GM19035 (cell line): ENCODE data around the gene ST8SIA6.
A peak's percentile ranks its signal among the peaks of the same experiment; 100 is the strongest.
"Not testable (repeated sequence)": the region's sequence is repeated elsewhere in the genome, so short reads cannot be mapped to it uniquely, and the experiment has no call there.

Experiments
- ATAC-seq: cut with Tn5 transposase; IDR thresholded peaks from one replicate; pipeline ENCODE4 v1.9.1; 2021; ENCODE audit not compliant: unreplicated experiment

Gene ST8SIA6

DNA sequence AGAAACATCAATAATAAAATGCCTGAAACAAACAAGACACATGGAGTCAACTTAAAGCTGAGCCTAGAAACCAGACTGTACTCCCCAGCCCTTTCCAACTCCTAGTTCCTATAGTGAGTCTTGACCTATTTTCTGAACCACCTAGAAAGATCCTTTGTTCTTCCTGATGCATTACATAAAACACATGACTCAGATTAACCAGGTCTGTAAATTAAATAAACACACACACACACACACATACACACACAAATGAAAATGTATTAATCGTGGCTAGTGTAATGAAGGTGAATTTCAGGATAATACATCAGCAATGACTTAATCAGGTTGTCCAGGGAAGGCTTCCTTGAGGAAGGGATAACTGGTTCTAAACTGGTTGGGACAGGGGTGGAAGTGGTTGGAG lies 104.7 kb downstream of the ST8SIA6 start:
- no peak for ATAC-seq

DNA sequence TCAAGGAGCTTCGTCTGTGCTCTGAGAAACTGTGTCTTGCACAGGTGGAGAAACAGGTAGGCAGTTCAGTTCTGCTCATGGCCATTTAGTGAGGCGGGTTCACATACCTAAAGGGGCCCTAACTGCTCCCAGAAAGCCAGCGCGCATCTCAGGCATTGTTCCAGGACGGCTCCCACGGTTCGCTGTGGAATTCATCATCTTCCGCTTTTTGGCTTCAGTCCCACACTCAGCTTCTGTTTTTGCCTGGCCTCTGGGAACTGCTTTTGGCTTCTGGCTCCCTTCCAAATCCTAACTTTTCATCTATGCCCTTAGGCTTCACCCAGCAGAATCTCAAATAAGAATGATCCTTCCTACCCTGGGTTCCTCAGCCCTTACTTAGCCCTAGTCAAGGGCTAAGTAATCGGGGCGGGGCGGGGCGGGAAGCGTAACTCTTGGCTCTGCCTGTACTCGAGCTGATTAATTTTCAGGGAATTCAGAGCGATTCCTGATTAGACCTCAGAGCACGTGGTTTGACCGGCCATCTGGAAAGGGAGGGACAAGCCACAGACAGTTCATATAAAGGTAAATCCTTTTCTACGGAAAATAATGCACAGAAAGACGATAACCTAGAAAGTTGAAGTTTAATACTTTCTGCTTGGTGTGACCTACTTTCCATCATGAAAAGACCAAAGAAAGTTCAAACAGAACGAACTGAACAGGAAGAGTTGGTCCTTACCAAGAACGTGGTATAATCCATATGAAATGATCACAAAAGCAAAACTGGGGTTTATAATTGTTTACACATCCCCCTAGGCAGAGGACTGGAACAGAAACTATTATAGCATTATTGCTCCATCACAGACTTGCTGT lies 105.7 kb downstream of the ST8SIA6 start:
- ATAC-seq: no peak

DNA sequence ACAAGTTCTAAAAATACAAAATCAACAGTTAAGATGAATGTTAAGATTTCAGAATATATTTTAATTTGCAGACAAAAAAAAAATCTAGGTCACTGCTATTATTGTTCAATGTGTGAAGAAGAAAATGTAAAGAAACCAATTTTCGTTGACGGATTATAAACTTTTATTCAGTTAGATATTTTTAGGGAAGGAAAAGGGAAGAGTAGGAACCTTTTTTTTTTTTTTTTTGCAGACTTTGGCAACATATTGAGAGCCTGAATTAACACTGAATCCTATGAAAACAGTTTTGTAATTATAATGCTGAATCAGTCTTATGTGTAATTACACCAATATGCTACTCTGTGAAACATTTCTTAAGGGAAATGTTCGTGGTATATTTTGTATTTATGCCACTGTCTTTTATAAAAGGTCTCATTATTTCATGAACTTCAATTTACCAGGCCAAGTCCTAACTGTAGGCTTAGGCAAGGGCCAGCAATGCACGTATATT lies 106.3 kb downstream of the ST8SIA6 start:
- no peak for ATAC-seq

DNA sequence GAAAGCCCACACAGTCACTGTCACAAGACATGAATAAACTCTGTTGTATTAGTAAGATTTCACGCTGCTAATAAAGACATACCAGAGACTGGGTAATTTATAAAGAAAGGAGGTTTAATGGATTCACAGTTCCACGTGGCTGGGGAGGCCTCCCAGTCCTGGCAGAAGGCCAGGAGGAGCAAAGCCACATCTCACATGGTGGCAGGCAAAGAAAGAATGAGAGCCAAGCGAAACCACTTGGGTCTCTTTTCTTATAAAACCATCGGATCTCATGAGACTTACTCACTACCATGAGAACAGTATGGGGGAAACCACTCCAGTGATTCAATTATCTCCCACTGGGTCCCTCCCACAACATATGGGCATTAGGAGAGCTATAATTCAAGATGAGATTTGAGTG lies 110.2 kb downstream of the ST8SIA6 start:
- no peak for ATAC-seq

DNA sequence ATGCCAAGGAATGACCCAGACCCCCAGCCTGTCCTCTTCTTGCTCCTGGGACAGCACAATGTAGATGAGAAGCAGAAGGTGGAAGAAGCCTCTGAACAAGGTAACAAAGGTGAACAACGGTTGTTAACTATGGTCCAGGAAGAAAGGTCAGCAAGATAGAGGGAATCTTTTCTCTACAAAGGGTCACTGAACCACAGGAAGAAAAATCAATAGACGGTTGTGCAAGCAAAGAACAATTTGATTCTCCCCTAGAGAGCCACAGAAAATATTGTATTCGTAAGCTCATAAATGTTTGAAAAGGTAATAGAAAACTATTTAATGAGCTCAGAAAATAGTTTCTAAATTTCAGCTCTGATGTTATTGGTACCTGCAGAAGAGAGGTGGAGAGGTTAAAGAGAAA lies 111.3 kb downstream of the ST8SIA6 start:
- no peak for ATAC-seq

DNA sequence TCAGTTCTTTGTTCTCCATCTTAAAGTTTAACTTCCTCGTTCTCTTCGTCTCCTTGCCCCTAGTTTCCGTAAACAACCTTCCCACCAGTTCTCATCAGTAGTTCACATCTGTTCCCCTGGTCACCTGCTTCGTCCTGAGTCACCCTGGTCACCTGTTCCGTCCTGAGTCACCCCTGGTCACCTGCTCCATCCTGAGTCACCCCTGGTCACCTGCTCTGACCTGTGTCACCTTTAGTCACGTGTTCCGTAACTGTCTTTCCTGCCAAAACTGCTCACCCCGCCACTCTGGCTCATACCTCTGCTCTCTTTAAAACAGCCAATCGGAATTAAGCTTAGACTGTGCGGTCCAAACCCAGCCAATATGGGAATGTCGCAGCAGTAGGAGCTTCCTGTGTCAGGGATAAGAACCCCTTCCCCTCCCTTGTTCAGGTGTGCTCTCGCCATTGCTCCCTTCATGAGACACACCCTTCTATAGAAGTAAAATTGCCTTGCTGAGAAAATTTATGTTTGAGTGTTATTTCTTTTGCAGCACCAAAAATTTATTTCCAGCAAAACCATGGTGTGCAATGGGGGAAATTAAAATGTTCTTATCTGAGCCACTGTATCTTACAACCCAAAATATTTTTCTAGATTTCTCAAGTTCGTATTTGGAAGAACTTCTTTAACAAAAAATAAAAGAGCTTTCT lies 114.1 kb downstream of the ST8SIA6 start:
- no peak for ATAC-seq

DNA sequence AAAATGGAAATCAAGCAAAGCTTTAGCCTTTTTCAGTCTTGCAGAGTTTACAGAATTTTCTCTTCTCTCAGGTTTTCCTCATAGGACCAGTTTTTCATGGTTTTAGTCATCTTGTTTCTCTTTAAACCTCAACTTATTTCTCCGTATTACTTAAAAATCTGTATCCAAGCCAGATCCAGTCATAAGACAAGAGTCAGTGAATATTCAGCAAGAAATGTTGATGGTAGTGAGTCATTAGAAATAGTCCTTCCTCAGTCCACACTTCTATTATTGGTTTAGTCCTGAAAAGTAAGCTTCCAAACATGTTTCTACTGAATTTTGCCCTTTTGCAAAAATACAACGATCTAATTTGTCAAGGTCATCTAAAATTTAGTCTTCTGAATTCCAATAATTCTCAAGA lies 119.3 kb downstream of the ST8SIA6 start:
- no peak for ATAC-seq

DNA sequence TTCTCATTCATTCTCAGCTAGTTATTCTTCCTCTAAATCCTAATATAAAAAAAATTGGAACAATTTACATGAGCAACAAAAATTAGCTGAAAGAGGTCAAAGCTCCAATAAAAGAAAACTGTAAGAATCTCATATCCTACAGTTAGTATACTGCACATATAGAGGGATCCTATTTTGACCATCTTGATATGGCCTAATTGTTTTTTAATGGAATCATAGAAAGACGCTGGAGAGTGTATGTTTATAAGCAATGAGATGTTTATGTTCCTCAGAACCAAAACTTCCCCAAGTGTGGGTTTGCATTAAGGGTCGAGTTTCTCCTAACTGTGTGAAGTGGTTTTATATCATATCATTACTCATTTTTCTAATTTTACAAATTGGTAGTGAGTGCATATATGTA lies 123.9 kb downstream of the ST8SIA6 start:
- ATAC-seq: no peak

DNA sequence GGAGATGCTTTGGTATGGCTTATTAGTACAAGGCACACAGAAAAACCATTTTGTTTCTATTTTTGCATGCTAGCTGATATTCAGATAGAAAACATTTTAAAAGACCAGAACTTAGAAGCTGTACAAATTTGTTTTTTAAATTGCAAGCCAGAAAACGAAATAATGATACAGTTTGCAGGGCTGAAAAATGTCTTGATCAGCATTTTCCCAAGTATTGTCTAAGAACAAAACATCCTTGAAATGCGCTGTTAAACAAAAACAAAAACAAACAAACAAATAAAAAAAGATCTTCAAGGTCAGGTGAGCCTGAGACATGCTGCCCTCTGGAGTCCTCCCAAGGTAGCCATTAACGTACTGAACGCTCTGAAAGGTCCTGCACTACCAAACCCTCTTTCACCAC lies 128.0 kb downstream of the ST8SIA6 start:
- ATAC-seq: no peak

DNA sequence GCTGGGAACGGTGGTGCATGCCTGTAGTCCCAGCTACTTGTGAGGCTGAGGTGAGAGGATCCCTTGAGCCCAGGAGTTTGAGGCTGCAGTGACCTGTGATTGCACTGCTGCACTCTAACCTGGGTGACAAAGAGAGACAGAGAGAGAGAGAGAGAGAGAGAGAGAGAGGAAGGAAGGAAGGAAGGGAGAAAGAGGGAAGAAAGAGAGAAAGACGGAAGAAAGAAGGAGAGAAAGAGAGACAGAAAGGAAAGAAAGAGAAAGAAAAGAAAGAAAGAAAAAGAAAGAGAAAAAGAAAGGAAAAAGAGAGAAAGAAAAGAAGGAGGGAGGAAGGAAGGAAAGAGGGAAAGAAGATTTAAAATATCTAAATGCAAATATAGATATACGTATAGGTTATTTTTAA lies 132.4 kb downstream of the ST8SIA6 start:
- not testable (repeated sequence) for ATAC-seq

DNA sequence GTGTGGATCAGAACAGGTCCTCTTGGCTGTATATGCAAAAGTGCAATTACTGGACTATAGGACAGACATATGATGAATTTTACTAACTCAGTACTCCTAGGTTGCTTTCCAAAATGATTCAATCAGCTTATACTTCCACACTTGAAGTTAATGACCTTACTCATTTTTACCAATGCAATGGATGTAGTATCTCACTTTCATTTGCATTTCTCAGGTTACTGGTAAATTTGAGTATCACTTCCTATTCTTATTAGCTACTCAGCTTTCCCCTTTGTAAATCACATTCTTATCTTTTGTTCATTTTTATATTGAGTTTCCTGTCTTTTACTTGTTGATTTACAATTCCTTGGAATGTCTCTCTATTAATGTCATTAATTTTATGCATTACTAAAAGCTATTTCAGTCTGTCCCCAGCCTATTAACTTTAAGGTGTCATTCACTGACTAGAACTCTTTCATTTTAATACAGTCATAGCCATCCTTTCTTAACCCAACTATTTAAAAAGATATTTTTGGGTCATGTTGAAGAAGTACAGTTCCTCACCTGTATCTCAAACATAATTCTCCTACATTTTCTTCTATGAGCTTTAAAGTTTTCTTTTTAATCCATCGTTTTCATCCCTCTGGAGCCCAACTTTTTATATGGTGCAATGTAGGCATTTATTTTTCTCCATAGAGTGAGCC lies 137.8 kb downstream of the ST8SIA6 start:
- peak; percentile 76 for ATAC-seq

DNA sequence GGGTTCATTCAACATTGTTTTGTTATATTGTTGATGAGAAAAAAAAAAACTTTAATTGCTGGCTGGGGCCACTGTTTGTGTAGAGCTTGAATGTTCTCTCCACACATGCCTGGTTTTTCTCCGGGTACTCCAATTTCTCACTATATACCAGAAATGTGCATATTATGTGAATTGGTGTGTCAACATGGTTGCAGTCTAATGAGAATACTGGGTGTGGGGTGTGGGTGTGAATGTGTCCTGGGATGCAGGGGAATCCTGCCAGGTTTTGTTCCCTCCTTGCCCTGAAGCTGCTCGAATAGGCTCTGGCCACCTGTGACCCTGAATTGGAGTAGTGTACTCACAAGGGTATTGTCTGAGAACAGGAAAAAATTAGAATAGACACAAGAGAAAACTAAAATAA lies 145.0 kb downstream of the ST8SIA6 start:
- no peak for ATAC-seq

DNA sequence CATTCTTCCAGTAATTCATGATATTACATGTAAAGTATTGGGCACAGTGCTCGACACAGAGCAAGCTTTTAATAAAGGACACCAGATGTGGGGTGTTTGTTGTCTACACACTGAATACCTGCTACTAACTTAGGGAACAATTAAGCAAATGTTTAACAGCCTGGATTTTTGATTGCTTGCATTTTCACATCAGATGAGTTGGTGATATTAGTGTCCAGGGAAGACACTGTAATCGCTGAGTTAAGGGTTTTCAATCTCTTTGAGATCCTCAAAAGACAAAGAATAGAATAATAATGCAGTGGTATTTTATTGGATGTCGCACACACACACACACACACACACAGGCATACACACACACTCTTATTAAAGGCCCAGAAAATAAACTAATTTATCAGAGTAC lies 147.3 kb downstream of the ST8SIA6 start:
- ATAC-seq: no peak

DNA sequence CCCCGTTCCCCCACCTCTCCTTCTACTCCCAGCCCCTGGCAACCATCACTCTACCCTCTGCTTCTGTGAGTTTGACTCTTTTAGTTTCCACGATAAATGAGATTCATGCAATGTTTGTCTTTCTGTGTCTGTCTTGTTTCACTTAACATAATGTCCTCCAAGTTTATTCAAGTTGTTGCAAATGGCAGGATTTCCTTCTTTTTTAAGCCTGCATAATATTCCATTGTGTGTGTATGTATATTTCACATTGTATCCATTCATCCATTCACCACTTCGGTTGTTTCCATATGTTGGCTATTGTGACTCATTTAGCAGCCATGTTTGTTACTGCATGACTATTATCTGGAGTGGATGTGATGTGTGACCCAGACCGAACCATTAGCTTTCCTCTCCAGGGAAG lies 162.0 kb downstream of the ST8SIA6 start:
- no peak for ATAC-seq

DNA sequence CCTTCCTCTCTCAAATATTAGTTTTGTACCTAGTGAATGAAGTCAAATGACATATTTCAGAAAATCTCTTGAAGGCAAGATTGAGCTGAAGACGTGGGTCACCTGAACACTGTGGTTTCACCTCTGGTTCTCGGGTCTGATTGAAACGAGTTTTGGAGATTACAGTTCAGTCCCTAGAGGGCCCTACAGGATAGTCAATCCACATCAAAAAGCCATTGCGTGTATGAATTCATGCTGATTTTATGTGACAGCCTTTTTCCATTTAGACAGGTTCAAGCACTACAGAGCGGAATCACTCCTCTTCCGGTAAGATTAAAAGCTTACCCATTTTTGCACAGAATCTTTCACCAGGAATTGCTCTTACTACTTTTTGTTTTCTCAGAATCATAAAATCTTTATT lies 164.2 kb downstream of the ST8SIA6 start:
- ATAC-seq: no peak

DNA sequence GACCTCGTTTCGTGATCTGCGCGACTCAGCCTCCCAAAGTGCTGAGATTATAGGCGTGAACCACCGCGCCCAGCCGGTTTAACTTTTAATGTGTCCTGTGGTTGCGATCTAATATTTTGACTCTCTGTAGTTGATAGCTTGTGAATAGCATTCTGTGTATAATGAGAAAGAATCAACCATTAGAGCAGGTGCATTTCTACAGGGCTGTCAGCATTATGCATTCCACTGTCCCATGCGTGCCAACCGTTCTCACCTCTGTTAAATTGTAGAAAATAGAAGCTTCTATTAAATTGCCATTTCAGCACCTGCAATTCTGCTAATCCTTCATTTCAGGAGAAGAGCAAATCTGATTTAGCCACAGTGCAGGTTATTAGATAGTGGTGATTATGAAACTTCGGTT lies 164.6 kb downstream of the ST8SIA6 start:
- no peak for ATAC-seq

DNA sequence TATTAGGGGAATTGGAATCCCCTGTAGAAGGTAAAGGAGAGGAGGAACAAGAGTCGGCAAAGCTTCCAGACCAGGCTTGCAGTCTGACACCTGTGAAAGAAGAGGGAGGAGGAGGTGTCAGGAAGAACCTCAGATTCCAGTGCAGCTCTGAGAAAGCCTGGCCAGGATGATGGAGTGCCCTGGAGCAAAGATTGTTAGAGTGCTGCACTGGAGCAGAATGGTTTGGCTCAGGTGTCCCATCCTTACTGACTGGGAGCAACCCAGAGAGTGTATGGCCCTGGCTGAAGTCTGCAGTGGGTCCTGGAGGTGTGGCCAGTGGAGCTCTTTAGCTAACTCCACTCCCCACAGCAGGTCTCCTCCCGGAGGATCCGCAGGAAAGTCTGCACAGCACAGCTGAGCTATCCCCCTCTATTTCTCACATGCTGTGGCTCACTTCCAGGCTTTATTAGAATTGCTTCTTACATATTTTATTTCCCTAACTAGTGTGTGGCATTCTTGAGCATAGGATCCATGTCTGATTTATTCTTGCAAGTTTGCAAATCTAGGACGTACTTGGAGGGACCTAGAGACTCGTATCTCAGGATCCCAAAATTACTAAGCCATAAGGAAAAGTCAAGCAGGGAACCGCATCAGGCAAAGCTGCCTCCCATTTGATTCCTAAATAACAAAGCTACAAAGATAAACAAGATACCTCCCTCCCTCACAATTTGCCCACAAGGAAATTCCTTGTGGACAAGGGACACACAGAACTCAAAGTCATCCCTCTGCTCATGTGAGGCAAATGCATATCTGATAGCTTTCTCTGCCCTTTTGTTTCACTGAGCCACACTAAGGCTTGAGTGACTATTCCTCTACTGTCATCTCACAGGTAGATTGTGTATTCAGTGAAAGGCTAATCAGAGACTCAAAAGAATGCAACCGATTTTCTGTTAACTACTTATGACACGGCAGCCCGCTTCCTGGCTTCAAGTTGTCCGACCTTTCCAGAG lies 167.5 kb downstream of the ST8SIA6 start:
- no peak for ATAC-seq

DNA sequence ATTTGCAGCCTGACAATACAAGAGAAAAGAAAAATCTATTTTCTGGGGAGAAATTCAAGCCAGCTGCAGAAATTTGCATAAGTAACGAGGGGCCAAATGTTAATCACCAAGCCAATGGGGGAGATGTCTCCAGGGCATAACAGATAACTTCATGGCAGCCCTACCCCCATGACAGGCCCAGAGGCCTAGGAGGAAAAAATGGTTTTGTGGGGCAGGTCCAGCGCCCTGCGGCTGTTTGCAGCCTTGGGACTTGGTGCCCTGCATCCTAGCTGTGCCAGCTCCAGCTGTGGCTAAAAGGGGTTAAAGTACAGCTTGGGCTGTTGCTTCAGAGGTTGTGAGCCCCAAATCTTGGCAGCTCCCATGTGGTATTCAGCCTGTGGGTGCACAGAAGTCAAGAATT lies 172.1 kb downstream of the ST8SIA6 start:
- ATAC-seq: no peak

DNA sequence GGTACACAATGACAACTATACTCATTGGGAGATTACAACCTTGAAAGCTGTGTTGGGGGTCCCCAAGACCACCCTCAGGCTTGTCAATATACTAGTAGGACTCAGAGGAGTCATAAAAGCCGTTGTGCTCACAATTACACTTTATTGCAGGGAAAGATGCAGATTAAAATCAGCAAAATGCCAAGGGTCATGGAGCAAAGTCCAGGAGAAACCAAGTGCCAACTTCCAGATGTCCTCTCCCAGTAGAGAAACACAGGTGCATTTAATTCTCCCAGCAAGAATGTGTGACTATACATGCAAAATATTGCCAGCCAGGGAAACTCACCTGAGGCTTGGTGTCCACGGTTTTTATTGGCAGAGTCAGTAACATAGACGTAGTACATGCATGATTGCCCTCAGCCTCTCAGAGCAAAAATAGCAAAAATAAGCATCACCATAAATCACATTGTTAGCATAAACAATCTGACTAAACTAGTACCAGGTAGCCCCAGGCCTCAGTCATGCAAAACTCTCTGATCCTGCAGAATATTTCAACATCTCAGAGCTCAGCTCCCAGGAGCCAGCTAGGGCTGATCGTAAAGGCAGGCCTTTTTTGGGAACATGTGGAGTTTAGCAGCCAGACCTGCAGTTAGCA lies 175.7 kb downstream of the ST8SIA6 start:
- ATAC-seq: no peak

DNA sequence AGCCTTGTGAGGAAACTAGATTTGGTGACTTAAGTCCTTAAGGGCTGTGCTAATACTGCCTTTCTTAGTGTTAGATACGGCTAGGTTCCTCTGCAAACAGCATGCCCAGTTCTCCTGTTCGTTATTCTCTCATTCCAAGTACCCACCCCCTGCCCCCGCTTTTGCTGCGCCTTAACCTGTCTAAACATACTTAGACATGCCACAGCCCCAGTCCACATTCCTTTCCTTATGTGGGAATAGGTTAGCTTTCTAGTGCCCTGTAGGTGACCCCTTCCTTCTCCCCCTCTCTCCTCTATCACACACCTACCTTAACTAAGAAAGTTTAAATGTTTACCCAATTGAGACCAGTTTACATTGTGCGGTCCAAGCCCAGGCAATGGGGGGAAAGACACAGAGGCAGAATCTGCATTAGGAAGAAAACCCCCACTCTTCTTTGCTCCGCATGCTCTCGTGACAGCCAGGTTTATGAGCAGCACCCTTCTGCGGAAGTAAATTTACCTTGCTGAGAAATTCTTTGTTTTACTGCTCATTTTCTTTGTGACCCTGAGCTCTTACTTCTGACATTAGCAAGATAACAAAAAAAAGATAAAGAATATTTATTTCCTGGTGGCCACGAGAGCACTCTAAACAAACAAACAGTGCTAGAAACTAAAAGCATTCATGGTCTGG lies 177.5 kb downstream of the ST8SIA6 start:
- no peak for ATAC-seq
